DMS53 treated with DMSO at 0.1 percent for 48 hours (cell line): Measurements from ENCODE around the gene PIAS2.
"Not testable (repeated sequence)": the region's sequence is repeated elsewhere in the genome, so short reads cannot be mapped to it uniquely, and the experiment has no call there.

Experiments used
- DNase-seq: peaks from one replicate; lab custom pipeline; 2025; ENCODE audit not compliant: unreplicated experiment; lab: John Stamatoyannopoulos, UW

Gene PIAS2

GRCh38 chr18:46903406-46903805 lies 13.9 kb downstream of the PIAS2 start:
- DNase-seq, result no peak

GRCh38 chr18:46899274-46899948 lies 17.9 kb downstream of the PIAS2 start:
- no peak for DNase-seq

GRCh38 chr18:46894124-46894523 lies 23.2 kb downstream of the PIAS2 start:
- DNase-seq, result no peak

GRCh38 chr18:46893360-46893759 lies 23.9 kb downstream of the PIAS2 start:
- DNase-seq, result no peak

- DNase-seq, result no peak
Measured at GRCh38 chr18:46892842-46893241, 24.5 kb downstream of the PIAS2 start.

- DNase-seq, result no peak
Measured at GRCh38 chr18:46891742-46892214, 25.5 kb downstream of the PIAS2 start.

- no peak for DNase-seq
Measured at GRCh38 chr18:46888965-46889364, 28.3 kb downstream of the PIAS2 start.

GRCh38 chr18:46886893-46887292 lies 30.4 kb downstream of the PIAS2 start:
- DNase-seq, result no peak

GRCh38 chr18:46883180-46883579 lies 34.1 kb downstream of the PIAS2 start:
- no peak for DNase-seq

GRCh38 chr18:46877329-46877987 lies 39.8 kb downstream of the PIAS2 start:
- peak; percentile 19 for DNase-seq

- no peak for DNase-seq
Measured at GRCh38 chr18:46868169-46868921, 49.0 kb downstream of the PIAS2 start.

GRCh38 chr18:46867367-46868143 lies 49.8 kb downstream of the PIAS2 start:
- no peak for DNase-seq

GRCh38 chr18:46866523-46866922 lies 50.8 kb downstream of the PIAS2 start:
- DNase-seq, result no peak

GRCh38 chr18:46865245-46865644 lies 52.1 kb downstream of the PIAS2 start:
- DNase-seq, result not testable (repeated sequence)

GRCh38 chr18:46859855-46860254 lies 57.5 kb downstream of the PIAS2 start:
- DNase-seq, result no peak

GRCh38 chr18:46858290-46858689 lies 59.0 kb downstream of the PIAS2 start:
- DNase-seq, result no peak

- DNase-seq, result no peak
Measured at GRCh38 chr18:46856973-46857372, 60.3 kb downstream of the PIAS2 start.

- no peak for DNase-seq
Measured at GRCh38 chr18:46849007-46849406, 68.3 kb downstream of the PIAS2 start.

- no peak for DNase-seq
Measured at GRCh38 chr18:46843372-46843771, 73.9 kb downstream of the PIAS2 start.

- no peak for DNase-seq
Measured at GRCh38 chr18:46842583-46842982, 74.7 kb downstream of the PIAS2 start.

- DNase-seq, result no peak
Measured at GRCh38 chr18:46833899-46834298, 83.4 kb downstream of the PIAS2 start.
